ENCODE data around the gene IFNA6. TPM values are rescaled to one million over a fixed set of nuclear protein-coding genes. Genes with fewer than 3 reads are reported as not detected.

The IFNA6 gene
- total RNA-seq, 1 donor = not detected

DNA sequence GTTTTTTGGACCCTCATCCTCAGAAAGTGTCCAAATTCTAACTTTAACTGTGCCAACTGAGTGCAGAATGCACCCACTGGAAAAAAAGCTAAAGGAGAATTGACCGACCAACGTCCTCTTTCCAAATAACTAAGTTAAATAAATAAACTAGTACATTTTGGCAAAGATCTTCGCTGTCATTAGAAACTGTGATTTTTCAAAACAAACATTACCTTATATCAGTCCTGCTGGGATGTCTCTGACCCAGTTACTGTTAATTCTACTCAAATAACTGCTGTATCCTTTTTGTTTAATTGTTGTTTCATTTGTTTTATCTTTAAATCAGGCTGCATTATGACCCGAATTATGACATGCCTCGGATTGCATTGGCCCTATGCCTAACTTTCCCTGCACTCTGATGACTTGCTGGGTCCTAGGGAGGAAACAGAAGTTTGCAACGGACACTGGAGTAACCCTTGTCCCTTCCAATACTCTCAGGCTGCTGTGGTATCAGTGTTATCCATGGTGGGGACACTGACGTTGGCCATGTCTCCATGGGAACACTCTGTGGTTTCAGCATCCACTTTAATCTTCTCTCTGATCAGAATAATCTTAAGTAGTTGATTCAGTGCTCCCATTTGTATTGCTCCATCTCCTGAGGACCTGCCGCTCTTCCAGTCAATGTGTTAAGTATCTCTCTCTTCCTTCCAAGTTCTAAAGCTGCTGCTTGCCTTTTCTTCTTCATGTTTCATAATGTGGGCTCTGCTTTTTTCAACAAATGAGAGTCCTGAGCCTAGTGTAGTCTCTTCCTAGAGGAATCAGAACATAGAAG lies 34.5 kb downstream of the IFNA6 start:
- no peak overlapping the region for H3K4me3 ChIP-seq (ENCODE audit: low read depth, low read length)
- TF ChIP-seq CTCF (IDR thresholded peaks at IDR 0.05; ENCODE audit: insufficient read depth, low read length) = no peak
- no peak for DNase-seq (ENCODE audit: low read depth)

DNA sequence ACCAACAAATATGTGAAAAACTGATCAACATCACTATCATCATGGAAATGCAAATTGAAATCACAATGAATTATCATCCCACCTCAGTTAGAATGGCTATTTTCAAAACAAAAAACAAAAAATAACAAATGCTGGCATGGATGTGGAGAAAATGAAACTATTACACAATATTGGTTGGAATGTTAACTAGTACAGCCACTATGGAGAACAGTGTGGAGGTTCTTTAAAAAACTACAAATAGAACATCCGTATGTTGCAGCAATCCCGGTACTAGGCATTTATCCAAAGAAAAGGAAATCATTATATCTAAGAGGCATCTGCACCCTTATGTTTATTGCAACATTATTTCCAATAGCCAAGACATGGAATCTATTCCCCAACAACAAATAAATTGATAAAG lies 36.5 kb downstream of the IFNA6 start:
- no peak for DNase-seq (ENCODE audit: low read depth)
- H3K4me3 ChIP-seq (ENCODE audit: low read depth, low read length) = no peak overlapping the region
- no peak for TF ChIP-seq CTCF (IDR thresholded peaks at IDR 0.05; ENCODE audit: insufficient read depth, low read length)

GRCh38 chr9:21311889-21312288 lies 38.8 kb downstream of the IFNA6 start:
- no peak overlapping the region for H3K4me3 ChIP-seq (ENCODE audit: low read depth, low read length)
- TF ChIP-seq CTCF (IDR thresholded peaks at IDR 0.05; ENCODE audit: insufficient read depth, low read length) = no peak
- DNase-seq (ENCODE audit: low read depth) = no peak

DNA sequence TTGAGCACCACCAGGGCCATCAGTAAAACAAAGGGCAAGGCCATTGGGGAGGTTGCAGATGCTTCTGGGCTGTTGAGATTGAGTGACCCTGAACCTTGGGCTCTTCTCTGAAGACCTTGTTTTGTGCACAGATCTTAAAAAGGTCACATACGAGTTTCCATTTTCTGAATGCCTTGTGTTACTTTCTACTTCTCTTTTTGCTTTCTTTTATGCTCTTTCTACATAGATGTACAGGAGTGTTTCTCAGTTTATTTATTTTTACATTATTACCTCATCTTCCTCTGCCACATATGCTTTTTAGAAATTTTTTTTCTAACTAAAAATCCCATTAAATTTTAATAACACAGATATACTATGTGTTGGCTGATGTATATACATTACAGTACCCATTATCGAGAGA lies 45.5 kb downstream of the IFNA6 start, which contains the start of gene IFNA5:
TSS of gene IFNA5 (minus strand) at position 101 of the 400 bp plus-strand sequence. CDS start at position 44, 57 bp downstream.
- DNase-seq (ENCODE audit: low read depth) = no peak
- H3K4me3 ChIP-seq (ENCODE audit: low read depth, low read length) = no peak within 1 kb of the TSS
- TF ChIP-seq CTCF (IDR thresholded peaks at IDR 0.05; ENCODE audit: insufficient read depth, low read length) = no peak

Other genes starting within 250 kb of the IFNA6 start
- gene IFNW1, start 209.1 kb downstream of the IFNA6 start, total RNA-seq (ENCODE audit: low replicate concordance) = not detected in 2 replicates
- gene IFNA21, start 184.2 kb downstream of the IFNA6 start, total RNA-seq (ENCODE audit: low replicate concordance) = not detected in 2 replicates
- gene IFNA4, start 163.3 kb downstream of the IFNA6 start, total RNA-seq (ENCODE audit: low replicate concordance) = not detected in 2 replicates
- not detected in 2 replicates for gene IFNA7, start 148.7 kb downstream of the IFNA6 start, total RNA-seq (ENCODE audit: low replicate concordance)
- not detected in 2 replicates for gene IFNA10, start 143.7 kb downstream of the IFNA6 start, total RNA-seq (ENCODE audit: low replicate concordance)
- gene IFNA16, start 133.6 kb downstream of the IFNA6 start, total RNA-seq (ENCODE audit: low replicate concordance) = not detected in 2 replicates
- gene IFNA17, start 122.7 kb downstream of the IFNA6 start, total RNA-seq (ENCODE audit: low replicate concordance) = not detected in 2 replicates
- gene IFNA14, start 110.9 kb downstream of the IFNA6 start, total RNA-seq (ENCODE audit: low replicate concordance) = not detected in 2 replicates
- gene IFNA5, start 45.6 kb downstream of the IFNA6 start, total RNA-seq (ENCODE audit: low replicate concordance) = 0.09 TPM in 1 of 2 replicates, not detected in the other
- gene KLHL9, start 15.5 kb downstream of the IFNA6 start, total RNA-seq (ENCODE audit: low replicate concordance) = 39.0 and 48.4 TPM in 2 replicates
- gene IFNA13, start 17.2 kb upstream of the IFNA6 start, total RNA-seq (ENCODE audit: low replicate concordance) = not detected in 2 replicates
- gene IFNA2, start 34.5 kb upstream of the IFNA6 start, total RNA-seq (ENCODE audit: low replicate concordance) = not detected in 2 replicates
- gene IFNA8, start 58.2 kb upstream of the IFNA6 start, total RNA-seq (ENCODE audit: low replicate concordance) = not detected in 2 replicates
- gene IFNA1, start 89.6 kb upstream of the IFNA6 start, total RNA-seq (ENCODE audit: low replicate concordance) = not detected in 2 replicates
- gene IFNE, start 131.4 kb upstream of the IFNA6 start, total RNA-seq (ENCODE audit: low replicate concordance) = 4.5 and 18.3 TPM in 2 replicates

Data from fibroblast of the aortic adventitia (primary cell).